22Rv1 (cell line): ENCODE results near the gene ABL1.

Experiments
- ZFX ChIP-seq: fragments of 450-650 bp; IDR thresholded peaks from 2 replicates; pipeline ENCODE4 v1.6.1; 2017; ENCODE audit warnings: antibody characterized with exemption, borderline replicate concordance
- TF ChIP-seq, protein P1 (sequence below): fragments of 450-650 bp; IDR thresholded peaks from 2 replicates; pipeline ENCODE4 v1.5.1; 2017; ENCODE audit warnings: mild to moderate bottlenecking

DNA sequence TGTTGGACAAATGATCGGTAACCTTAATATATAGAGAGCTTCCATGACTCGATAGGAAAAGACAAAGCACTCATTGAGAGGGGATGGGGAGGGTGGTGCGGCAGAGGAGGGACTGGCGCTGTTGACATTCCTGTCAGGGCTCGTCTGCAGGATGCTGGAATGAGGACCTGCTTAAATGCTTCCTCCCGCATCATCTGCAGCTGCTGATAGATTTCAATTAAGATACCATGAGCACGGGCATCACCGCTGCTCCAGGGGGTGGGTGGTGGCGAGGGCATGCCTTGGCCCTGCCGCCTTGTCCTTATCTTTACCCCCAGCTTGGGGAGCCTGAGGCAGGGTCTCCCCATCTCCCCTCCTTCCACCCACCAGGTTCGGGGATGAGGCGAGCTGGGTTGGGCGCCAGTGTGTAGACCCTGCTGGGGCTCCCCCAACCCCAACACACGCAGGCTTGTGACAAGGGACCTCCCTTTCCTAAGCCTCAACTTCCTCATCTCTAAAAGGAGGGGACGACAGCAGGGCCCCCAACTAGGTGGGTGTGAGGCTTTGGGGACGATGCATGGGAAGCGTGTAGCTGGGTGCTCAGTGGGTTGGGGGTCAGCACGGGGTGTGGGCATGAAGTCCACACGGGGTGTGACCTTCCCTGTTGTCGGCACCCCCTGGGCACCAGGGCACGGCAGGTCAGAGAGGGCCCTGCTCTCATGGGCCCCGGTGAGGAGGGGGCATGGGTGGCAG is 73.3 kb downstream of the ABL1 start:
- TF ChIP-seq, protein P1, sequence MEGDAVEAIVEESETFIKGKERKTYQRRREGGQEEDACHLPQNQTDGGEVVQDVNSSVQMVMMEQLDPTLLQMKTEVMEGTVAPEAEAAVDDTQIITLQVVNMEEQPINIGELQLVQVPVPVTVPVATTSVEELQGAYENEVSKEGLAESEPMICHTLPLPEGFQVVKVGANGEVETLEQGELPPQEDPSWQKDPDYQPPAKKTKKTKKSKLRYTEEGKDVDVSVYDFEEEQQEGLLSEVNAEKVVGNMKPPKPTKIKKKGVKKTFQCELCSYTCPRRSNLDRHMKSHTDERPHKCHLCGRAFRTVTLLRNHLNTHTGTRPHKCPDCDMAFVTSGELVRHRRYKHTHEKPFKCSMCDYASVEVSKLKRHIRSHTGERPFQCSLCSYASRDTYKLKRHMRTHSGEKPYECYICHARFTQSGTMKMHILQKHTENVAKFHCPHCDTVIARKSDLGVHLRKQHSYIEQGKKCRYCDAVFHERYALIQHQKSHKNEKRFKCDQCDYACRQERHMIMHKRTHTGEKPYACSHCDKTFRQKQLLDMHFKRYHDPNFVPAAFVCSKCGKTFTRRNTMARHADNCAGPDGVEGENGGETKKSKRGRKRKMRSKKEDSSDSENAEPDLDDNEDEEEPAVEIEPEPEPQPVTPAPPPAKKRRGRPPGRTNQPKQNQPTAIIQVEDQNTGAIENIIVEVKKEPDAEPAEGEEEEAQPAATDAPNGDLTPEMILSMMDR = no peak
- TF ChIP-seq ZFX = no peak
